Activated naive CD8-positive, alpha-beta T cell treated with anti-CD3 and anti-CD28 coated beads, Interleukin-2, amount 50 U/mL, for 24 hours (primary cell): ENCODE measurements around the gene CKAP4.
"Not testable (repeated sequence)": the region's sequence is repeated elsewhere in the genome, so short reads cannot be mapped to it uniquely, and the experiment has no call there.

Experiments used
- ATAC-seq: fragments of 150-1000 bp; cut with Tn5 transposase; one replicate; pipeline ENCODE4 v1.10.0; 2021
- DNase-seq: peaks from one replicate; pipeline ENCODE4 v3.0.0; 2021
- H3K27ac Mint-ChIP-seq: one replicate; pipeline ENCODE4 v1.8.0; 2021; ENCODE audit warnings: mild to moderate bottlenecking, mixed read lengths
- H3K27me3 Mint-ChIP-seq: one replicate; pipeline ENCODE4 v1.8.0; 2021; ENCODE audit warnings: mixed read lengths
- H3K36me3 Mint-ChIP-seq: one replicate; pipeline ENCODE4 v1.8.0; 2021; ENCODE audit warnings: low read depth, mixed read lengths
- H3K4me1 Mint-ChIP-seq: one replicate; pipeline ENCODE4 v1.8.0; 2021; ENCODE audit warnings: mixed read lengths
- H3K4me3 Mint-ChIP-seq: one replicate; pipeline ENCODE4 v1.8.0; 2021; ENCODE audit warnings: mild to moderate bottlenecking, moderate library complexity, mixed read lengths
- H3K9me3 Mint-ChIP-seq: one replicate; pipeline ENCODE4 v1.8.0; 2021; ENCODE audit warnings: mixed read lengths

Gene CKAP4, protein sequence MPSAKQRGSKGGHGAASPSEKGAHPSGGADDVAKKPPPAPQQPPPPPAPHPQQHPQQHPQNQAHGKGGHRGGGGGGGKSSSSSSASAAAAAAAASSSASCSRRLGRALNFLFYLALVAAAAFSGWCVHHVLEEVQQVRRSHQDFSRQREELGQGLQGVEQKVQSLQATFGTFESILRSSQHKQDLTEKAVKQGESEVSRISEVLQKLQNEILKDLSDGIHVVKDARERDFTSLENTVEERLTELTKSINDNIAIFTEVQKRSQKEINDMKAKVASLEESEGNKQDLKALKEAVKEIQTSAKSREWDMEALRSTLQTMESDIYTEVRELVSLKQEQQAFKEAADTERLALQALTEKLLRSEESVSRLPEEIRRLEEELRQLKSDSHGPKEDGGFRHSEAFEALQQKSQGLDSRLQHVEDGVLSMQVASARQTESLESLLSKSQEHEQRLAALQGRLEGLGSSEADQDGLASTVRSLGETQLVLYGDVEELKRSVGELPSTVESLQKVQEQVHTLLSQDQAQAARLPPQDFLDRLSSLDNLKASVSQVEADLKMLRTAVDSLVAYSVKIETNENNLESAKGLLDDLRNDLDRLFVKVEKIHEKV

GRCh38 chr12:106247674-106248311 is at the start of gene CKAP4:
CKAP4 (minus strand) TSS chr12:106248020; CDS start chr12:106247851, 169 bp downstream.
- Mint-ChIP-seq H3K27me3 (no peaks in the 10 kb centered on the region), H3K4me3 (peak within 1 kb of the TSS; percentile 71), H3K27ac (peak within 1 kb of the TSS; percentile 78), H3K36me3 (peaks cover 1% of the 10 kb centered on the region), H3K4me1 (peaks cover 25% of the 10 kb centered on the region), H3K9me3 (no peaks in the 10 kb centered on the region)
- DNase-seq (peak; percentile 54), ATAC-seq (peak; percentile 45)

GRCh38 chr12:106297075-106297474 is 49.3 kb upstream of the CKAP4 start:
- H3K9me3 Mint-ChIP-seq = no peaks in the 10 kb centered on the region
- DNase-seq = no peak
- peaks cover 22% of the 10 kb centered on the region for H3K4me1 Mint-ChIP-seq
- no peak overlapping the region for H3K27ac Mint-ChIP-seq
- H3K36me3 Mint-ChIP-seq = no peaks in the 10 kb centered on the region
- no peak overlapping the region for H3K4me3 Mint-ChIP-seq
- no peaks in the 10 kb centered on the region for H3K27me3 Mint-ChIP-seq
- no peak for ATAC-seq

DNA sequence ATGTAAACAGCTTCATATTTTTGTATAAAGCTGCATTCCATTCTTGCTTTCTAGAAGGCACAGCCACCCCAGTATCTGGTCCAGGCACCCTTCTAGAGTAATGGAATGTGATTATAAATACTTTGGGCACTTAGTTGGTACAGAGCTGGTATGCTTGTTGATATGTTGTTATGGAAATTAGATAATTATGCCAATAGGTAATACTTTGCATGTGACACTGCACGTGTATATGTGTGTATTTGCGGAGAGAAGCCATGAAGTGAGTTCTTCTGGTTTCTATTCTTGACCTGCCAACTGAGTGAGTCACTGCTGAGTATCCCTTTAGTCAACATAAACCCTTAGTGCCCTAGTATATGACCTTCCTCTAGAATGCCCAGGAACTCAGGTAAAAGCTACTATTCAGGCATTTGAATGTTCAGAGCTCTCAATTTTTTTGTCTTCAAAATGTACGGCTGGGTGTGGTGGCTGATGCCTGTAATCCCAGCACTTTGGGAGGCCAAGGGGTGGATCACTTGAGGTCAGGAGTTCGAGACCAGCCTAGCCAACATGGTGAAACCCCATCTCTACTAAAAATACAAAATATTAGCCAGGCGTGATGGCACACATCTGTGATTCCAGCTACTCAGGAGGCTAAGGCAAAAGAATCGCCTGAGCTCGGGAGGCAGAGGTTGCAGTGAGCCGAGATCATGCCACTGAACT is 48.5 kb upstream of the CKAP4 start:
- ATAC-seq = no peak
- H3K4me3 Mint-ChIP-seq = no peak overlapping the region
- H3K9me3 Mint-ChIP-seq = no peaks in the 10 kb centered on the region
- no peaks in the 10 kb centered on the region for H3K36me3 Mint-ChIP-seq
- DNase-seq = no peak
- peaks cover 15% of the 10 kb centered on the region for H3K4me1 Mint-ChIP-seq
- no peaks in the 10 kb centered on the region for H3K27me3 Mint-ChIP-seq
- H3K27ac Mint-ChIP-seq = no peak overlapping the region

DNA sequence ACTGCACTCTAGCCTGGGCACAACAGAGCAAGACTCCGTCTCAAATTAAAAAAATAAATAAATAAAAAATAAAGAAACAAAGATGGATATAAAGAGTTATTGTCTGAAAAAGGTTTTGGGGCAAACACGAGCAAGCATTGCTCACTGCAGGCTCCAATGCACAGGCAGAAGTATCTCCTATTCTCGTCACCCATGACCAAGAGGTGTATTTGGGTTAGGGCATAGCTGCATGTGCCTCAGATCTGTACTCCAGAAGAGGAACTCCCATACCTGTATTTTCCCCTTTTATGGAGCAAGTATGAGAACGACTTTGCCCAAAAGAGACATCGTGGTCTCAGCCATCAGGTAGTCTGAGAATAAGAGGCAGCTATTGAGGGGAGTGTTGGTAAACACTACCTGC is 44.5 kb upstream of the CKAP4 start:
- Mint-ChIP-seq H3K27ac (no peak overlapping the region), H3K4me3 (no peak overlapping the region), H3K4me1 (peaks cover 22% of the 10 kb centered on the region), H3K9me3 (no peaks in the 10 kb centered on the region), H3K27me3 (no peaks in the 10 kb centered on the region), H3K36me3 (peaks cover 3% of the 10 kb centered on the region)
- no peak for DNase-seq
- ATAC-seq = no peak

- Mint-ChIP-seq H3K36me3 (peaks cover 3% of the 10 kb centered on the region), H3K4me1 (peaks cover 21% of the 10 kb centered on the region), H3K9me3 (no peaks in the 10 kb centered on the region), H3K4me3 (no peak overlapping the region), H3K27ac (no peak overlapping the region), H3K27me3 (no peaks in the 10 kb centered on the region)
- DNase-seq = no peak
- ATAC-seq = no peak
Observed at GRCh38 chr12:106291342-106291741, 43.5 kb upstream of the CKAP4 start.

- Mint-ChIP-seq H3K4me3 (no peak overlapping the region), H3K36me3 (peaks cover 3% of the 10 kb centered on the region), H3K27me3 (no peaks in the 10 kb centered on the region), H3K27ac (no peak overlapping the region), H3K9me3 (no peaks in the 10 kb centered on the region), H3K4me1 (peaks cover 28% of the 10 kb centered on the region)
- DNase-seq (no peak), ATAC-seq (no peak)
Observed at GRCh38 chr12:106290666-106291065, 42.8 kb upstream of the CKAP4 start.

GRCh38 chr12:106289196-106289681 is 41.4 kb upstream of the CKAP4 start:
- ATAC-seq = no peak
- no peak overlapping the region for H3K4me3 Mint-ChIP-seq
- H3K27me3 Mint-ChIP-seq = peaks cover 2% of the 10 kb centered on the region
- peaks cover 37% of the 10 kb centered on the region for H3K4me1 Mint-ChIP-seq
- no peaks in the 10 kb centered on the region for H3K9me3 Mint-ChIP-seq
- DNase-seq = no peak
- peaks cover 3% of the 10 kb centered on the region for H3K36me3 Mint-ChIP-seq
- peak overlapping the region; percentile 92 for H3K27ac Mint-ChIP-seq

GRCh38 chr12:106288494-106289195 is 40.8 kb upstream of the CKAP4 start:
- Mint-ChIP-seq H3K27me3 (peaks cover 3% of the 10 kb centered on the region), H3K9me3 (no peaks in the 10 kb centered on the region), H3K36me3 (peaks cover 3% of the 10 kb centered on the region), H3K27ac (peak overlapping the region; percentile 92), H3K4me3 (no peak overlapping the region), H3K4me1 (peaks cover 38% of the 10 kb centered on the region)
- peak; percentile 30 for DNase-seq
- peak; percentile 98 for ATAC-seq

- peak overlapping the region; percentile 92 for H3K27ac Mint-ChIP-seq
- no peak overlapping the region for H3K4me3 Mint-ChIP-seq
- H3K4me1 Mint-ChIP-seq = peaks cover 38% of the 10 kb centered on the region
- no peak for DNase-seq
- no peaks in the 10 kb centered on the region for H3K9me3 Mint-ChIP-seq
- peaks cover 3% of the 10 kb centered on the region for H3K36me3 Mint-ChIP-seq
- no peak for ATAC-seq
- H3K27me3 Mint-ChIP-seq = peaks cover 3% of the 10 kb centered on the region
Observed at GRCh38 chr12:106288101-106288493, 40.3 kb upstream of the CKAP4 start.

- Mint-ChIP-seq H3K4me1 (peaks cover 38% of the 10 kb centered on the region), H3K9me3 (peaks cover 2% of the 10 kb centered on the region), H3K27ac (peak overlapping the region; percentile 73), H3K27me3 (peaks cover 3% of the 10 kb centered on the region), H3K4me3 (no peak overlapping the region), H3K36me3 (peaks cover 4% of the 10 kb centered on the region)
- ATAC-seq = no peak
- DNase-seq = no peak
Observed at GRCh38 chr12:106287364-106287763, 39.5 kb upstream of the CKAP4 start.

- H3K9me3 Mint-ChIP-seq, DNase-seq, ATAC-seq, H3K27me3 Mint-ChIP-seq, H3K4me3 Mint-ChIP-seq, H3K36me3 Mint-ChIP-seq, H3K27ac Mint-ChIP-seq: not testable (repeated sequence)
- H3K4me1 Mint-ChIP-seq = peaks cover 38% of the 10 kb centered on the region
Observed at GRCh38 chr12:106286576-106287162, 38.8 kb upstream of the CKAP4 start.

DNA sequence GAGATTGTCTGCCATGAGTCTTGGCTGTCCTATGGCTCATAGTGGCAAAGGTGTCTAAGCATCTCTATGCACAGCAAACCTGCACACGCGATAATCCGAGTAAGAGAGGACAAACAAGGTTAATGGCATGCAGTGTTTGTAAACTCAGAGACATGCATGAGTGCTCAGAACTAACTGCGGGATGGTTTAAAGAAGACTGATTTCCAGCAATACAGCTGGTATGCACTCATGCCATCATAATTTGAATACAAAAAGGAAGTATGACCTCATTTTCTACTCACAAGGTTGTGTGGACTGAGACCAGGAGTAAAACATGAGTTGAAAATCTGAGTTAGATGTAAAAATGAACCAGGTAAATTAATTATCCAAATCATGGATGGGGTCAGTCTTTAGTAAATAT is 38.2 kb upstream of the CKAP4 start:
- no peak overlapping the region for H3K27ac Mint-ChIP-seq
- H3K9me3 Mint-ChIP-seq = peaks cover 7% of the 10 kb centered on the region
- no peak for DNase-seq
- no peak overlapping the region for H3K4me3 Mint-ChIP-seq
- peaks cover 3% of the 10 kb centered on the region for H3K27me3 Mint-ChIP-seq
- ATAC-seq = no peak
- peaks cover 9% of the 10 kb centered on the region for H3K36me3 Mint-ChIP-seq
- H3K4me1 Mint-ChIP-seq = peaks cover 38% of the 10 kb centered on the region

- H3K4me1 Mint-ChIP-seq = peaks cover 38% of the 10 kb centered on the region
- ATAC-seq (no peak), DNase-seq (no peak)
- peaks cover 9% of the 10 kb centered on the region for H3K36me3 Mint-ChIP-seq
- H3K27me3 Mint-ChIP-seq = peaks cover 6% of the 10 kb centered on the region
- H3K9me3 Mint-ChIP-seq = peaks cover 7% of the 10 kb centered on the region
- no peak overlapping the region for H3K27ac Mint-ChIP-seq
- no peak overlapping the region for H3K4me3 Mint-ChIP-seq
Observed at GRCh38 chr12:106284358-106285105, 36.7 kb upstream of the CKAP4 start.
